ENCODE data around the gene MRPS5. TPM values are rescaled to one million over a fixed set of nuclear protein-coding genes. Genes with fewer than 3 reads are reported as not detected.

The MRPS5 gene
- total RNA-seq, 4 donors from 2014 or later: 41.9 to 55.4 (median 46.4) TPM

- no peak for TF ChIP-seq POLR2A (IDR thresholded peaks at IDR 0.05)
- TF ChIP-seq CTCF (IDR thresholded peaks at IDR 0.05): no peak
- DNase-seq: no peak
These were observed 22.2 kb upstream of the MRPS5 start for GRCh38 chr2:95143838-95144237.

GRCh38 chr2:95138702-95139101 is 17.1 kb upstream of the MRPS5 start:
- WGBS, 2 donors: 60 to 78% methylated on average over 1 of the region's 1 CpG
- Histone ChIP-seq H3K27ac (no peak overlapping the region), H3K4me3 (no peak overlapping the region), H3K27me3 (no peaks in the 10 kb centered on the region), H3K4me1 (no peaks in the 10 kb centered on the region), H3K9me3 (peaks cover 0 to 63% (median 31%) of the 10 kb centered on the region in 3 donors), H3K36me3 (peaks cover 0 to 16% (median 0%) of the 10 kb centered on the region in 3 donors)
- DNase-seq: no peak
- intact Hi-C loops (cut with DNase I): no loop called here
- no peak for TF ChIP-seq POLR2A (IDR thresholded peaks at IDR 0.05)
- TF ChIP-seq CTCF (IDR thresholded peaks at IDR 0.05): no peak

More at GRCh38 chr2:95143838-95144237, 22.2 kb upstream of the MRPS5 start:
- Histone ChIP-seq H3K4me1 (no peaks in the 10 kb centered on the region), H3K36me3 (peaks cover 0 to 62% (median 0%) of the 10 kb centered on the region in 3 donors), H3K4me3 (no peak overlapping the region), H3K9me3 (peaks cover 0 to 94% (median 75%) of the 10 kb centered on the region in 3 donors), H3K27ac (no peak overlapping the region), H3K27me3 (no peaks in the 10 kb centered on the region)
- intact Hi-C loops (cut with DNase I): no loop called here
- 89 to 94% methylated on average over 2 of the region's 2 CpGs for WGBS, 2 donors

- TF ChIP-seq POLR2A (IDR thresholded peaks at IDR 0.05) (no peak), CTCF (IDR thresholded peaks at IDR 0.05) (no peak)
- intact Hi-C loops (cut with DNase I): no loop called here
- Histone ChIP-seq H3K4me1 (peaks cover 0 to 40% (median 20%) of the 10 kb centered on the region in 3 donors), H3K36me3 (peaks cover 0 to 1% (median 0%) of the 10 kb centered on the region in 3 donors), H3K27me3 (no peaks in the 10 kb centered on the region), H3K4me3 (peak overlapping the region; percentile 80 to 98 (median 86)), H3K9me3 (no peaks in the 10 kb centered on the region), H3K27ac (peak overlapping the region; percentile 92 to 97 (median 94))
- WGBS, 2 donors: 28 to 34% methylated on average over 4 to 5 of the region's 5 CpGs
- no peak for DNase-seq
These were observed 566 bp upstream of the MRPS5 start for GRCh38 chr2:95122197-95122551.

- no peak for DNase-seq
- H3K27ac ChIP-seq: peak overlapping the region; percentile 92 to 97 (median 94)
- WGBS, 2 donors: 1 to 3% methylated on average over 11 of the region's 11 CpGs
- intact Hi-C loops (cut with DNase I): no loop called here
- H3K4me1 ChIP-seq: peaks cover 0 to 40% (median 20%) of the 10 kb centered on the region in 3 donors
- peak overlapping the region; percentile 80 to 98 (median 86) for H3K4me3 ChIP-seq
- TF ChIP-seq CTCF (IDR thresholded peaks at IDR 0.05) (no peak), POLR2A (IDR thresholded peaks at IDR 0.05) (no peak)
- no peaks in the 10 kb centered on the region for H3K9me3 ChIP-seq
- H3K36me3 ChIP-seq: peaks cover 0 to 10% (median 0%) of the 10 kb centered on the region in 3 donors
- no peaks in the 10 kb centered on the region for H3K27me3 ChIP-seq
These were observed 558 bp downstream of the MRPS5 start for GRCh38 chr2:95121093-95121406.

GRCh38 chr2:95115418-95115817 is 6.2 kb downstream of the MRPS5 start:
- no peak for DNase-seq
- no peaks in the 10 kb centered on the region for H3K9me3 ChIP-seq
- peaks cover 8 to 57% (median 16%) of the 10 kb centered on the region in 3 donors for H3K36me3 ChIP-seq
- no peak overlapping the region for H3K27ac ChIP-seq
- 12 to 23% methylated on average over 7 of the region's 7 CpGs for WGBS, 2 donors
- H3K4me3 ChIP-seq: no peak overlapping the region
- H3K4me1 ChIP-seq: peaks cover 0 to 40% (median 12%) of the 10 kb centered on the region in 3 donors
- intact Hi-C loops (cut with DNase I): loop anchor here (5.0 kb wide), 1 partner anchor 93 kb away; no protein-coding TSS in a partner anchor
- H3K27me3 ChIP-seq: no peaks in the 10 kb centered on the region
- TF ChIP-seq POLR2A (IDR thresholded peaks at IDR 0.05) (no peak), CTCF (IDR thresholded peaks at IDR 0.05) (peak; percentile 42 to 78 (median 72))
